GM18873 (cell line): ENCODE results near the gene SLC35F4.
"Not testable (repeated sequence)": the region's sequence is repeated elsewhere in the genome, so short reads cannot be mapped to it uniquely, and the experiment has no call there.

Experiments
- ATAC-seq: cut with Tn5 transposase; IDR thresholded peaks from one replicate; pipeline ENCODE4 v1.9.1; 2021; ENCODE audit warnings: mild to moderate bottlenecking, moderate library complexity, moderate number of reproducible peaks; ENCODE audit not compliant: unreplicated experiment, low FRiP score

SLC35F4 gene

GRCh38 chr14:57865403-57866198 lies at the start of gene SLC35F4:
TSS of gene SLC35F4 (minus strand) at chr14:57866092.
- no peak for ATAC-seq

- ATAC-seq = no peak
These were observed 43.7 kb upstream of the SLC35F4 start for GRCh38 chr14:57909626-57910025.

- no peak for ATAC-seq
These were observed 38.1 kb upstream of the SLC35F4 start for GRCh38 chr14:57903954-57904353.

GRCh38 chr14:57898837-57899572 lies 33.1 kb upstream of the SLC35F4 start:
- ATAC-seq = no peak

GRCh38 chr14:57897144-57897748 lies 31.4 kb upstream of the SLC35F4 start:
- no peak for ATAC-seq

GRCh38 chr14:57889245-57889644 lies 23.4 kb upstream of the SLC35F4 start:
- no peak for ATAC-seq

- no peak for ATAC-seq
These were observed 18.3 kb upstream of the SLC35F4 start for GRCh38 chr14:57884175-57884574.

- ATAC-seq = no peak
These were observed 17.2 kb upstream of the SLC35F4 start for GRCh38 chr14:57883061-57883460.

- no peak for ATAC-seq
These were observed 13.6 kb upstream of the SLC35F4 start for GRCh38 chr14:57879516-57879915.

GRCh38 chr14:57875985-57876384 lies 10.1 kb upstream of the SLC35F4 start:
- no peak for ATAC-seq

GRCh38 chr14:57875296-57875695 lies 9.4 kb upstream of the SLC35F4 start:
- ATAC-seq = no peak

- peak; percentile 59 for ATAC-seq
These were observed 5.7 kb upstream of the SLC35F4 start for GRCh38 chr14:57871459-57872080.

- no peak for ATAC-seq
These were observed 5.0 kb upstream of the SLC35F4 start for GRCh38 chr14:57870686-57871457.

GRCh38 chr14:57869617-57870016 lies 3.7 kb upstream of the SLC35F4 start:
- no peak for ATAC-seq

- ATAC-seq = no peak
These were observed 360 bp upstream of the SLC35F4 start for GRCh38 chr14:57866199-57866705.

GRCh38 chr14:57865066-57865402 lies 858 bp downstream of the SLC35F4 start:
- ATAC-seq = no peak

- no peak for ATAC-seq
These were observed 1.2 kb downstream of the SLC35F4 start for GRCh38 chr14:57864659-57865058.

GRCh38 chr14:57863471-57863870 lies 2.4 kb downstream of the SLC35F4 start:
- ATAC-seq = no peak

- ATAC-seq = not testable (repeated sequence)
These were observed 10.2 kb downstream of the SLC35F4 start for GRCh38 chr14:57855666-57856065.

GRCh38 chr14:57854571-57854970 lies 11.3 kb downstream of the SLC35F4 start:
- no peak for ATAC-seq
